K562 (cell line): ENCODE data around the gene AOC1. TPM values are rescaled to one million over a fixed set of nuclear protein-coding genes. Genes with fewer than 3 reads are reported as not detected.
A peak's percentile ranks its signal among the peaks of the same experiment; 100 is the strongest.

ENCODE experiments used
- KDM1A ChIP-seq, 2 experiments: fragments of 450-650 bp; IDR thresholded peaks; 2 replicates each; pipeline ENCODE4 v1.6.1; 2016; ENCODE audit warnings: mild to moderate bottlenecking in 2 of 2
- MAFF ChIP-seq: IDR thresholded peaks from 2 replicates; pipeline ENCODE4 v1.6.1; 2012; ENCODE audit warnings: low read length, improper control_type of control experiment
- SMAD2 ChIP-seq: fragments of 150-350 bp; IDR thresholded peaks from 2 replicates; pipeline ENCODE4 v1.6.1; 2014; ENCODE audit warnings: low read depth, mild to moderate bottlenecking, low read length
- XRCC3 ChIP-seq: fragments of 450-650 bp; IDR thresholded peaks from 2 replicates; pipeline ENCODE4 v1.6.1; 2017; ENCODE audit warnings: mild to moderate bottlenecking, moderate library complexity
- ZNF263 ChIP-seq: sonication (generic); formaldehyde crosslinking; IDR thresholded peaks from 2 replicates; pipeline ENCODE4 v1.8.0; 2022; ENCODE audit warnings: mild to moderate bottlenecking, missing genetic modification reagents, borderline replicate concordance
- polyA plus RNA-seq, 8 experiments: library from polyadenylated mRNA; depleted of rRNA in 4 of 8; stranded (reverse) in 5 of 8; unstranded in 3 of 8; fragments of >200 nt; fragmentation: Nextera tagmentation in 2 of 8; fragmentation: Illumina TruSeq in 1 of 8; extraction: Ambion mirVana in 2 of 8; extraction: Trizol in 1 of 8; gene quantifications; 2 replicates each; pipeline versions ENCODE4 v1.2.1 to v1.2.3, GENCODE V29; 2011 to 2014; ENCODE audit warnings: inconsistent platforms in 1 of 8, missing spikeins in 1 of 8
- total RNA-seq, 7 experiments: library from RNA; depleted of rRNA in 6 of 7; stranded (reverse); fragments of >200 nt in 6 of 7; fragmentation: Illumina TruSeq in 2 of 7; extraction: Trizol in 2 of 7; gene quantifications; 2 replicates each; pipeline versions ENCODE4 v1.2.1 to v1.2.3, GENCODE V29; 2011 to 2021; ENCODE audit warnings: low replicate concordance in 1 of 7
- TF ChIP-seq, protein P1 (sequence below): fragments of 200-600 bp; sonication (generic); IDR thresholded peaks from one replicate; pipeline ENCODE4 v1.6.1; 2012; ENCODE audit warnings: mild to moderate bottlenecking, low read depth, low read length, inconsistent platforms
- TF ChIP-seq, protein P2 (sequence below): fragments of 200-800 bp; sonication (Bioruptor generic); IDR thresholded peaks from 2 replicates; pipeline ENCODE4 v1.6.1; 2017; ENCODE audit warnings: missing genetic modification characterization, missing compliant biosample characterization
- TF ChIP-seq, protein P3 (sequence below): fragments of 250-450 bp; sonication (Bioruptor Pico); IDR thresholded peaks from 2 replicates; pipeline ENCODE4 v1.4.0; 2020; ENCODE audit warnings: mild to moderate bottlenecking, moderate library complexity, borderline replicate concordance
- TF ChIP-seq, protein P4 (sequence below): sonication (generic); IDR thresholded peaks from 2 replicates; pipeline ENCODE4 v1.6.1; 2016

The AOC1 gene
- total and polyA plus RNA-seq, 9 of the 15 experiments (the other 6 are each of a cell fraction or from before 2014, with no cell fraction given) = not detected

DNA sequence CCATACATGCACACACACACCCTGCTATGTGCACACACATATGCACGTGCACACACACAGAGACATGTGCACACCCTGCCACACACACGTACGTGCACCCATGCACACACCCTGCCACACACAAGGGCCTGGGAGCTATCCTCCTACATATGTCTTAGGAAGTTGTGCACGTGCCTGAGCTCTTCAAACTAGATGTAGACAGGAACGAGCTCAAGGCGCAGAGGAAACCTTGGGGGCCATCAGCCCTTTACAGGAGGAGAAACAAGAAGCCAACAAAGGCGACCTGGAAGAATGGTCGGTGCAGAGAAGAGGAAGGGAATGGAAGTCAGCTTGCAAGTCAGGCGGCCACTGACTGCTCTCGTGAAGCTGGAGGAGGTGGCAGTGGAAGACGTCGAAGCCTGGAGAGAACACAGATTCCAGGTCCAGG is 58.7 kb downstream of the AOC1 start (continued):
- TF ChIP-seq, protein P1, sequence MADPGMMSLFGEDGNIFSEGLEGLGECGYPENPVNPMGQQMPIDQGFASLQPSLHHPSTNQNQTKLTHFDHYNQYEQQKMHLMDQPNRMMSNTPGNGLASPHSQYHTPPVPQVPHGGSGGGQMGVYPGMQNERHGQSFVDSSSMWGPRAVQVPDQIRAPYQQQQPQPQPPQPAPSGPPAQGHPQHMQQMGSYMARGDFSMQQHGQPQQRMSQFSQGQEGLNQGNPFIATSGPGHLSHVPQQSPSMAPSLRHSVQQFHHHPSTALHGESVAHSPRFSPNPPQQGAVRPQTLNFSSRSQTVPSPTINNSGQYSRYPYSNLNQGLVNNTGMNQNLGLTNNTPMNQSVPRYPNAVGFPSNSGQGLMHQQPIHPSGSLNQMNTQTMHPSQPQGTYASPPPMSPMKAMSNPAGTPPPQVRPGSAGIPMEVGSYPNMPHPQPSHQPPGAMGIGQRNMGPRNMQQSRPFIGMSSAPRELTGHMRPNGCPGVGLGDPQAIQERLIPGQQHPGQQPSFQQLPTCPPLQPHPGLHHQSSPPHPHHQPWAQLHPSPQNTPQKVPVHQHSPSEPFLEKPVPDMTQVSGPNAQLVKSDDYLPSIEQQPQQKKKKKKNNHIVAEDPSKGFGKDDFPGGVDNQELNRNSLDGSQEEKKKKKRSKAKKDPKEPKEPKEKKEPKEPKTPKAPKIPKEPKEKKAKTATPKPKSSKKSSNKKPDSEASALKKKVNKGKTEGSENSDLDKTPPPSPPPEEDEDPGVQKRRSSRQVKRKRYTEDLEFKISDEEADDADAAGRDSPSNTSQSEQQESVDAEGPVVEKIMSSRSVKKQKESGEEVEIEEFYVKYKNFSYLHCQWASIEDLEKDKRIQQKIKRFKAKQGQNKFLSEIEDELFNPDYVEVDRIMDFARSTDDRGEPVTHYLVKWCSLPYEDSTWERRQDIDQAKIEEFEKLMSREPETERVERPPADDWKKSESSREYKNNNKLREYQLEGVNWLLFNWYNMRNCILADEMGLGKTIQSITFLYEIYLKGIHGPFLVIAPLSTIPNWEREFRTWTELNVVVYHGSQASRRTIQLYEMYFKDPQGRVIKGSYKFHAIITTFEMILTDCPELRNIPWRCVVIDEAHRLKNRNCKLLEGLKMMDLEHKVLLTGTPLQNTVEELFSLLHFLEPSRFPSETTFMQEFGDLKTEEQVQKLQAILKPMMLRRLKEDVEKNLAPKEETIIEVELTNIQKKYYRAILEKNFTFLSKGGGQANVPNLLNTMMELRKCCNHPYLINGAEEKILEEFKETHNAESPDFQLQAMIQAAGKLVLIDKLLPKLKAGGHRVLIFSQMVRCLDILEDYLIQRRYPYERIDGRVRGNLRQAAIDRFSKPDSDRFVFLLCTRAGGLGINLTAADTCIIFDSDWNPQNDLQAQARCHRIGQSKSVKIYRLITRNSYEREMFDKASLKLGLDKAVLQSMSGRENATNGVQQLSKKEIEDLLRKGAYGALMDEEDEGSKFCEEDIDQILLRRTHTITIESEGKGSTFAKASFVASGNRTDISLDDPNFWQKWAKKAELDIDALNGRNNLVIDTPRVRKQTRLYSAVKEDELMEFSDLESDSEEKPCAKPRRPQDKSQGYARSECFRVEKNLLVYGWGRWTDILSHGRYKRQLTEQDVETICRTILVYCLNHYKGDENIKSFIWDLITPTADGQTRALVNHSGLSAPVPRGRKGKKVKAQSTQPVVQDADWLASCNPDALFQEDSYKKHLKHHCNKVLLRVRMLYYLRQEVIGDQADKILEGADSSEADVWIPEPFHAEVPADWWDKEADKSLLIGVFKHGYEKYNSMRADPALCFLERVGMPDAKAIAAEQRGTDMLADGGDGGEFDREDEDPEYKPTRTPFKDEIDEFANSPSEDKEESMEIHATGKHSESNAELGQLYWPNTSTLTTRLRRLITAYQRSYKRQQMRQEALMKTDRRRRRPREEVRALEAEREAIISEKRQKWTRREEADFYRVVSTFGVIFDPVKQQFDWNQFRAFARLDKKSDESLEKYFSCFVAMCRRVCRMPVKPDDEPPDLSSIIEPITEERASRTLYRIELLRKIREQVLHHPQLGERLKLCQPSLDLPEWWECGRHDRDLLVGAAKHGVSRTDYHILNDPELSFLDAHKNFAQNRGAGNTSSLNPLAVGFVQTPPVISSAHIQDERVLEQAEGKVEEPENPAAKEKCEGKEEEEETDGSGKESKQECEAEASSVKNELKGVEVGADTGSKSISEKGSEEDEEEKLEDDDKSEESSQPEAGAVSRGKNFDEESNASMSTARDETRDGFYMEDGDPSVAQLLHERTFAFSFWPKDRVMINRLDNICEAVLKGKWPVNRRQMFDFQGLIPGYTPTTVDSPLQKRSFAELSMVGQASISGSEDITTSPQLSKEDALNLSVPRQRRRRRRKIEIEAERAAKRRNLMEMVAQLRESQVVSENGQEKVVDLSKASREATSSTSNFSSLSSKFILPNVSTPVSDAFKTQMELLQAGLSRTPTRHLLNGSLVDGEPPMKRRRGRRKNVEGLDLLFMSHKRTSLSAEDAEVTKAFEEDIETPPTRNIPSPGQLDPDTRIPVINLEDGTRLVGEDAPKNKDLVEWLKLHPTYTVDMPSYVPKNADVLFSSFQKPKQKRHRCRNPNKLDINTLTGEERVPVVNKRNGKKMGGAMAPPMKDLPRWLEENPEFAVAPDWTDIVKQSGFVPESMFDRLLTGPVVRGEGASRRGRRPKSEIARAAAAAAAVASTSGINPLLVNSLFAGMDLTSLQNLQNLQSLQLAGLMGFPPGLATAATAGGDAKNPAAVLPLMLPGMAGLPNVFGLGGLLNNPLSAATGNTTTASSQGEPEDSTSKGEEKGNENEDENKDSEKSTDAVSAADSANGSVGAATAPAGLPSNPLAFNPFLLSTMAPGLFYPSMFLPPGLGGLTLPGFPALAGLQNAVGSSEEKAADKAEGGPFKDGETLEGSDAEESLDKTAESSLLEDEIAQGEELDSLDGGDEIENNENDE = no peak
- TF ChIP-seq, protein P2, sequence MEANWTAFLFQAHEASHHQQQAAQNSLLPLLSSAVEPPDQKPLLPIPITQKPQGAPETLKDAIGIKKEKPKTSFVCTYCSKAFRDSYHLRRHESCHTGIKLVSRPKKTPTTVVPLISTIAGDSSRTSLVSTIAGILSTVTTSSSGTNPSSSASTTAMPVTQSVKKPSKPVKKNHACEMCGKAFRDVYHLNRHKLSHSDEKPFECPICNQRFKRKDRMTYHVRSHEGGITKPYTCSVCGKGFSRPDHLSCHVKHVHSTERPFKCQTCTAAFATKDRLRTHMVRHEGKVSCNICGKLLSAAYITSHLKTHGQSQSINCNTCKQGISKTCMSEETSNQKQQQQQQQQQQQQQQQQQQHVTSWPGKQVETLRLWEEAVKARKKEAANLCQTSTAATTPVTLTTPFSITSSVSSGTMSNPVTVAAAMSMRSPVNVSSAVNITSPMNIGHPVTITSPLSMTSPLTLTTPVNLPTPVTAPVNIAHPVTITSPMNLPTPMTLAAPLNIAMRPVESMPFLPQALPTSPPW (CRISPR knock-in tag) = no peak
- TF ChIP-seq, protein P3, sequence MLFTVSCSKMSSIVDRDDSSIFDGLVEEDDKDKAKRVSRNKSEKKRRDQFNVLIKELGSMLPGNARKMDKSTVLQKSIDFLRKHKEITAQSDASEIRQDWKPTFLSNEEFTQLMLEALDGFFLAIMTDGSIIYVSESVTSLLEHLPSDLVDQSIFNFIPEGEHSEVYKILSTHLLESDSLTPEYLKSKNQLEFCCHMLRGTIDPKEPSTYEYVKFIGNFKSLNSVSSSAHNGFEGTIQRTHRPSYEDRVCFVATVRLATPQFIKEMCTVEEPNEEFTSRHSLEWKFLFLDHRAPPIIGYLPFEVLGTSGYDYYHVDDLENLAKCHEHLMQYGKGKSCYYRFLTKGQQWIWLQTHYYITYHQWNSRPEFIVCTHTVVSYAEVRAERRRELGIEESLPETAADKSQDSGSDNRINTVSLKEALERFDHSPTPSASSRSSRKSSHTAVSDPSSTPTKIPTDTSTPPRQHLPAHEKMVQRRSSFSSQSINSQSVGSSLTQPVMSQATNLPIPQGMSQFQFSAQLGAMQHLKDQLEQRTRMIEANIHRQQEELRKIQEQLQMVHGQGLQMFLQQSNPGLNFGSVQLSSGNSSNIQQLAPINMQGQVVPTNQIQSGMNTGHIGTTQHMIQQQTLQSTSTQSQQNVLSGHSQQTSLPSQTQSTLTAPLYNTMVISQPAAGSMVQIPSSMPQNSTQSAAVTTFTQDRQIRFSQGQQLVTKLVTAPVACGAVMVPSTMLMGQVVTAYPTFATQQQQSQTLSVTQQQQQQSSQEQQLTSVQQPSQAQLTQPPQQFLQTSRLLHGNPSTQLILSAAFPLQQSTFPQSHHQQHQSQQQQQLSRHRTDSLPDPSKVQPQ (CRISPR knock-in tag) = no peak
- peak in 1 of 2 experiments; percentile 78; a peak in 1 of 4 replicates for TF ChIP-seq KDM1A (IDR thresholded peaks at IDR 0.05)
- TF ChIP-seq SMAD2 = no peak
- no peak for TF ChIP-seq XRCC3
- no peak for TF ChIP-seq MAFF
- no peak for TF ChIP-seq ZNF263 (CRISPR knock-in tag)
- TF ChIP-seq, protein P4, sequence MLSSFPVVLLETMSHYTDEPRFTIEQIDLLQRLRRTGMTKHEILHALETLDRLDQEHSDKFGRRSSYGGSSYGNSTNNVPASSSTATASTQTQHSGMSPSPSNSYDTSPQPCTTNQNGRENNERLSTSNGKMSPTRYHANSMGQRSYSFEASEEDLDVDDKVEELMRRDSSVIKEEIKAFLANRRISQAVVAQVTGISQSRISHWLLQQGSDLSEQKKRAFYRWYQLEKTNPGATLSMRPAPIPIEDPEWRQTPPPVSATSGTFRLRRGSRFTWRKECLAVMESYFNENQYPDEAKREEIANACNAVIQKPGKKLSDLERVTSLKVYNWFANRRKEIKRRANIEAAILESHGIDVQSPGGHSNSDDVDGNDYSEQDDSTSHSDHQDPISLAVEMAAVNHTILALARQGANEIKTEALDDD = no peak
